AG09309 (cell line): ENCODE measurements around the gene MAPK14.
"Not testable (repeated sequence)": the region's sequence is repeated elsewhere in the genome, so short reads cannot be mapped to it uniquely, and the experiment has no call there.

Experiments used
- DNase-seq: peaks from one replicate; pipeline ENCODE4 v3.0.0-alpha.2; 2010; ENCODE audit warnings: low read depth
- H3K4me3 ChIP-seq: 2 replicates; pipeline ENCODE4 v1.5.1; 2011; ENCODE audit warnings: mild to moderate bottlenecking, low read depth, low read length, moderate library complexity; ENCODE audit not compliant: control insufficient read depth
- CTCF ChIP-seq: IDR thresholded peaks from 2 replicates; pipeline ENCODE4 v1.5.1; 2011; ENCODE audit warnings: mild to moderate bottlenecking, low read depth, low read length, inconsistent platforms; ENCODE audit not compliant: insufficient read depth, control insufficient read depth; ENCODE audit errors: missing control alignments

MAPK14 gene

GRCh38 chr6:36027501-36028087, at the start of gene MAPK14:
Gene MAPK14 (plus strand): TSS chr6:36027808. CDS start chr6:36028158, 350 bp downstream.
- peak within 1 kb of the TSS; percentile 56 for H3K4me3 ChIP-seq
- TF ChIP-seq CTCF = peak; percentile 90
- DNase-seq = peak; percentile 99

GRCh38 chr6:35980126-35980525, 47.5 kb upstream of the MAPK14 start:
- not testable (repeated sequence) for DNase-seq, H3K4me3 ChIP-seq

GRCh38 chr6:35980991-35981645, 46.5 kb upstream of the MAPK14 start:
- no peak overlapping the region for H3K4me3 ChIP-seq
- TF ChIP-seq CTCF = no peak
- DNase-seq = no peak

GRCh38 chr6:35984701-35985100, 42.9 kb upstream of the MAPK14 start:
- DNase-seq = no peak
- no peak overlapping the region for H3K4me3 ChIP-seq
- no peak for TF ChIP-seq CTCF

GRCh38 chr6:35988047-35988446, 39.6 kb upstream of the MAPK14 start:
- H3K4me3 ChIP-seq, DNase-seq: not testable (repeated sequence)

GRCh38 chr6:35993150-35993549, 34.5 kb upstream of the MAPK14 start:
- DNase-seq = no peak
- H3K4me3 ChIP-seq = no peak overlapping the region
- TF ChIP-seq CTCF = no peak

GRCh38 chr6:36000451-36000850, 27.2 kb upstream of the MAPK14 start:
- H3K4me3 ChIP-seq = no peak overlapping the region
- no peak for DNase-seq
- no peak for TF ChIP-seq CTCF

- no peak for TF ChIP-seq CTCF
- H3K4me3 ChIP-seq = no peak overlapping the region
- no peak for DNase-seq
These were observed 11.9 kb upstream of the MAPK14 start for GRCh38 chr6:36015666-36016065.
